CD8-positive, alpha-beta memory T cell (primary cell): ENCODE results near the gene LSP1. TPM values are rescaled to one million over a fixed set of nuclear protein-coding genes. Genes with fewer than 3 reads are reported as not detected.
"Not testable (repeated sequence)": the region's sequence is repeated elsewhere in the genome, so short reads cannot be mapped to it uniquely, and the experiment has no call there.

Experiments
- CTCF ChIA-PET: fragments of 350-600 bp; sonication (Branson Sonifier 250); formaldehyde crosslinking; loops from one replicate; lab custom pipeline; 2021; ENCODE audit warnings: antibody characterized with exemption; lab: Charles Lee
- POLR2A ChIA-PET: fragments of 350-600 bp; sonication (Branson Sonifier 250); formaldehyde crosslinking; loops from one replicate; lab custom pipeline; 2021; ENCODE audit warnings: antibody characterized with exemption; lab: Charles Lee
- DNase-seq, 5 donors: peaks; one replicate each; pipeline versions ENCODE4 v3.0.0 to v3.0.0-alpha.2; 2020 to 2022; ENCODE audit warnings: mixed read lengths in 1 of 5
- H3K27ac ChIP-seq: one replicate; pipeline ENCODE4 v1.7.0; 2013; ENCODE audit warnings: low read depth, mild to moderate bottlenecking, low read length, moderate library complexity
- H3K27me3 ChIP-seq: 2 replicates; pipeline ENCODE4 v1.7.0; 2013; ENCODE audit warnings: low read length, mild to moderate bottlenecking; ENCODE audit not compliant: insufficient read depth, poor library complexity, severe bottlenecking
- H3K36me3 ChIP-seq: 2 replicates; pipeline ENCODE4 v1.7.0; 2013; ENCODE audit warnings: mild to moderate bottlenecking, low read length, moderate library complexity; ENCODE audit not compliant: insufficient read depth
- H3K4me1 ChIP-seq: 2 replicates; pipeline ENCODE4 v1.7.0; 2013; ENCODE audit warnings: mild to moderate bottlenecking, low read length, moderate library complexity; ENCODE audit not compliant: insufficient read depth
- H3K4me3 ChIP-seq: 2 replicates; pipeline ENCODE4 v1.7.0; 2013; ENCODE audit warnings: mild to moderate bottlenecking, low read length
- H3K9me3 ChIP-seq: 2 replicates; pipeline ENCODE4 v1.7.0; 2013; ENCODE audit warnings: mild to moderate bottlenecking, low read length
- H3K27ac Mint-ChIP-seq, 8 donors: one replicate each; pipeline ENCODE4 v1.8.0; 2020 to 2021; ENCODE audit warnings: mixed read lengths in 8 of 8, mild to moderate bottlenecking in 6 of 8, inconsistent platforms in 3 of 8, moderate library complexity in 3 of 8
- H3K27me3 Mint-ChIP-seq, 2 donors: one replicate each; pipeline ENCODE4 v1.8.0; 2020 to 2021; ENCODE audit warnings: mixed read lengths in 2 of 2, mild to moderate bottlenecking in 1 of 2, moderate library complexity in 1 of 2
- H3K36me3 Mint-ChIP-seq, 3 donors: one replicate each; pipeline ENCODE4 v1.8.0; 2020 to 2021; ENCODE audit warnings: mixed read lengths in 3 of 3, inconsistent platforms in 1 of 3, mild to moderate bottlenecking in 1 of 3
- H3K4me1 Mint-ChIP-seq, 3 donors: one replicate each; pipeline ENCODE4 v1.8.0; 2020 to 2021; ENCODE audit warnings: mixed read lengths in 3 of 3, inconsistent platforms in 1 of 3, mild to moderate bottlenecking in 1 of 3
- H3K4me3 Mint-ChIP-seq, 7 donors: one replicate each; pipeline ENCODE4 v1.8.0; 2020 to 2021; ENCODE audit warnings: mixed read lengths in 7 of 7, mild to moderate bottlenecking in 6 of 7, moderate library complexity in 4 of 7, inconsistent platforms in 2 of 7
- H3K9me3 Mint-ChIP-seq, 5 donors: one replicate each; pipeline ENCODE4 v1.8.0; 2020 to 2022; ENCODE audit warnings: mixed read lengths in 5 of 5, mild to moderate bottlenecking in 3 of 5, moderate library complexity in 2 of 5, inconsistent platforms in 1 of 5
- polyA plus RNA-seq: library from polyadenylated mRNA; unstranded; fragments of 300-500 nt; fragmentation: Illumina TruSeq; gene quantifications from one replicate; pipeline ENCODE4 v1.2.3, GENCODE V29; 2021
- total RNA-seq, 2 experiments: library from RNA; stranded (reverse); gene quantifications; one replicate each; pipeline ENCODE4 v1.2.3, GENCODE V29; 2021

The LSP1 gene
- total and polyA plus RNA-seq, 3 experiments from 2014 or later, result 226 to 496 (median 230) TPM

DNA sequence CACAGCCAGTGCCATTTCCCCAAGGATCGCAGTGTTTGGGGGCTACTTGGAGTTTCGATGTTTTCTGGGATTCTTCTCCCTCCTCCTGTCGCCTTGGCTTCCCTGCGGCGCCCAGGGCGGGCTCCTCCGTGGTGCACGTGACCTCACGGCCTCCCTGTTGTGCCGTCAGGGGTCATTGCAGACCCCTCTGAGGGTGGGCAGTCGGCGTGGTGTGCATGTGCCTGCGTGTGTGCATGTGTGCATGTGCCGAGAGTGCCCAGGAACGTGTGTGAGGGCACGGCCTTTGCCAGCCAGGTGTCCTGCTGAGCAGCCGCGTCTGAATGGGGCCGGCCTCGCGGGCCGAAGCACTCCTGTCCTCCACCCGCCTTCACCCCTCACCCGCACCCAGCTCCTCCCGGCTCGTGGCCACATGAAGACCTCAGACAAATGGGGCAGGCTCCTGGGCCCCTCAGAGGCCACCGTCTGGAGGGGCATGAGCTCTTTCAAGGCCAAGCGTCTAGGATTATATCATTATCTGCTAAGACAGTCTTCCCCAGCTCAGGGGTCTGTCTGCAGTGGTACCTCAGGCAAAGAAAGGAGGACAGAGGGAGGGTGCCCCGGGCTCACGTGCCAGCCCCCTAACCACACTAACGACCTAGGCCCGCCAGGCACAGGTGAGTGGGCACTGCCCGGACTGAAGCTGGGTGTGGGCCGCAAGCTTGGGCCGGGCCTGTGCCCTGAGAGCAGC, 84.9 kb downstream of the LSP1 start:
- Mint-ChIP-seq H3K36me3 (peaks cover 0 to 2% (median 0%) of the 10 kb centered on the region in 3 donors), H3K4me3 (no peak overlapping the region), H3K4me1 (peaks cover 4 to 11% (median 6%) of the 10 kb centered on the region in 3 donors), H3K9me3 (peaks cover 0 to 1% (median 0%) of the 10 kb centered on the region in 5 donors), H3K27me3 (peaks cover 3 to 9% of the 10 kb centered on the region in 2 donors), H3K27ac (no peak overlapping the region)
- H3K27ac ChIP-seq, result no peak overlapping the region
- ChIA-PET CTCF (no interaction called here), POLR2A (no interaction called here)
- no peaks in the 10 kb centered on the region for H3K4me1 ChIP-seq
- no peaks in the 10 kb centered on the region for H3K9me3 ChIP-seq
- peak in 1 of 5 donors; percentile 39 for DNase-seq
- no peaks in the 10 kb centered on the region for H3K36me3 ChIP-seq
- H3K27me3 ChIP-seq, result no peaks in the 10 kb centered on the region
- H3K4me3 ChIP-seq, result no peak overlapping the region

DNA sequence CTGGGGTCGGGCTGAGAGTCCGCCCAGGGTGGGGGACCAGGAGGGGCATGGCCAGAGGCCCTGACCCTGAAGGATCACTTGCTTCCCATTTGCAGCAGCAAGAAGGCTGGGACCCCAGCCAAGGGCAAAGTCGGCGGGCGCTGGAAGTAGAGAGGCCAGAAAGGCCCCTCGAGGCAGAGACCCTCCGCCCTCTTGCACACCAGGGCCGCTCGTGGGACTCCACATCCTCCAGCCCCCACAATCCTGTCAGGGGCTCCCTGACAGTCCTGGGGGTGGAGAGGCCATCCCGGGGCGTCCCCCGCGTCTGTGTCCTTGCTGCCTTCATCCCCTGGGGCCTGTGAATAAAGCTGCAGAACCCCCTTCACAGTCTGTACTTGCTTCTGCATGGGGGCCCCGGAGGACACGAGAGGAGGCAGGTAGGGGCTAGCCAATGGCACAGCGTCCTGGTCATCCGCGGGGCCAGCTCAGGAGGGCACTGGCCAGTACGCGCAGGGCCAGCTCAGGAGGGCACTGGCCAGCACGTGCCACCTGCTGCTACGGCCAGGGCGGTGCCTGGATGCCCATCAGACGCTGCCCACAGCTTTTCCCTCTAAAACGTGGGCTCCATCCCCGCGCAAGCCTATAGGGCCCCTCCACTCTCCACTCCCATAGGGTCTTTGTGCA, 85.6 kb downstream of the LSP1 start:
- H3K27me3 Mint-ChIP-seq, result peaks cover 2 to 6% of the 10 kb centered on the region in 2 donors
- H3K9me3 ChIP-seq, result no peaks in the 10 kb centered on the region
- peaks cover 0 to 2% (median 0%) of the 10 kb centered on the region in 3 donors for H3K36me3 Mint-ChIP-seq
- no peaks in the 10 kb centered on the region for H3K36me3 ChIP-seq
- H3K4me3 Mint-ChIP-seq, result no peak overlapping the region
- ChIA-PET POLR2A (no interaction called here), CTCF (no interaction called here)
- H3K27ac Mint-ChIP-seq, result no peak overlapping the region
- peaks cover 4 to 11% (median 6%) of the 10 kb centered on the region in 3 donors for H3K4me1 Mint-ChIP-seq
- peak in 1 of 5 donors; percentile 37 for DNase-seq
- H3K27ac ChIP-seq, result no peak overlapping the region
- no peak overlapping the region for H3K4me3 ChIP-seq
- peaks cover 0 to 1% (median 0%) of the 10 kb centered on the region in 5 donors for H3K9me3 Mint-ChIP-seq
- no peaks in the 10 kb centered on the region for H3K27me3 ChIP-seq
- no peaks in the 10 kb centered on the region for H3K4me1 ChIP-seq

DNA sequence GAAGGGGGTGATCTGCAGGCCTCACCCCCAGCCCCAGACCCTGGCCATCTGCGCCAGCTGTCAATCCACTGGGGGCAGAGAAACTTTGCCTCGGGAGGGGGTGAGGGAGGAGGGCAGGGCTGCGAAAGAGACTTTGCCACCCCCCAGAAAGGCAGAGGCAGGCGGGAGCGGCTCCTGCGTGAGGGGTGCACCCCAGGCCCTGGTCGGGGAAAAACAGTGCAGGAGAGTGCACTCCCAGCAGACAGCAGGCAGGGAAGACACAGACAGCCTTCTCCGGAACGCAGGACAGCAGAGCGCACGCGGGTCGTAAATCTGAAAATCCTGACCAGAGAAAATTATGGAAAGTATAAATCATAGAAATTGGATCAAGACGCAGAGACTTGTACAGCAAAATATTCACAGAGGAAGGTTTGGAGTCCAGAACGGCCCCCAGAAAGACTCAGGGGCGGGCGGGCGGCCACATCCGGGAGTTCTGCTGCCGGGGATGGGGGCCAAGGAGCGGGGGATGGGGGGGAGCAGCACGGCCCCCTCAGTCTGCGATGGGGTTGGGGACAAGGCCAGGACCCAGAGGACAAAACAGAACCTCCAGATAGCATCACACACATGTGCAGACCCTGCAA, 86.2 kb downstream of the LSP1 start:
- Histone ChIP-seq H3K4me3 (no peak overlapping the region), H3K27me3 (no peaks in the 10 kb centered on the region), H3K9me3 (no peaks in the 10 kb centered on the region), H3K27ac (no peak overlapping the region), H3K4me1 (no peaks in the 10 kb centered on the region), H3K36me3 (no peaks in the 10 kb centered on the region)
- peaks cover 0 to 2% (median 0%) of the 10 kb centered on the region in 3 donors for H3K36me3 Mint-ChIP-seq
- H3K4me3 Mint-ChIP-seq, result peak overlapping the region in 2 of 7 donors; percentile 32 to 58
- ChIA-PET CTCF (no interaction called here), POLR2A (no interaction called here)
- peaks cover 4 to 11% (median 6%) of the 10 kb centered on the region in 3 donors for H3K4me1 Mint-ChIP-seq
- H3K27ac Mint-ChIP-seq, result peak overlapping the region in 2 of 8 donors; percentile 19 to 21
- H3K27me3 Mint-ChIP-seq, result peaks cover 0 to 3% of the 10 kb centered on the region in 2 donors
- H3K9me3 Mint-ChIP-seq, result no peaks in the 10 kb centered on the region
- peak in 1 of 5 donors; percentile 47 for DNase-seq

DNA sequence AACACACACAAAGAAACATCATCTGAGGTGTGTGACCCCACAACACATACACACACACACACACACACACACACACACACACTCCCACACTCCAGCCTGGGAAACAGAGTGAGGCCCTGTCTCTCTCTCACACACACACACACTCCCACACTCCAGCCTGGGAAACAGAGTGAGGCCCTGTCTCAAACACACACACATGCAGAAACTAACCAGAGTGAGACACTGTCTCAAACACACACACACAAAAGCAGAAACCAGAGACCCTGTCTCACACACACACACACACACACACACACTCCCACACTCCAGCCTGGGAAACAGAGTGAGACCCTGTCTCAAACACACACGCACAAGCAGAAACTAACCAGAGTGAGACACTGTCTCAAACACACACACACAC, 86.9 kb downstream of the LSP1 start:
- H3K27me3 ChIP-seq, H3K27ac ChIP-seq, H3K9me3 Mint-ChIP-seq, POLR2A ChIA-PET, H3K36me3 Mint-ChIP-seq, CTCF ChIA-PET, H3K36me3 ChIP-seq, H3K27me3 Mint-ChIP-seq, H3K4me3 ChIP-seq, H3K4me1 ChIP-seq, H3K9me3 ChIP-seq: not testable (repeated sequence)
- Mint-ChIP-seq H3K4me3 (peak overlapping the region in 2 of 7 donors; percentile 10 to 52), H3K4me1 (peaks cover 4 to 11% (median 6%) of the 10 kb centered on the region in 3 donors), H3K27ac (peak overlapping the region in 5 of 8 donors; percentile 20 to 88 (median 40))
- DNase-seq, result peak in 1 of 5 donors; percentile 19

Other genes starting within 250 kb of the LSP1 start
- not detected for gene KRTAP5-3, start 244.6 kb upstream of the LSP1 start, total RNA-seq
- not detected for gene KRTAP5-3, start 244.6 kb upstream of the LSP1 start, polyA plus RNA-seq
- gene KRTAP5-4, start 230.9 kb upstream of the LSP1 start, total RNA-seq, result not detected
- gene KRTAP5-4, start 230.9 kb upstream of the LSP1 start, polyA plus RNA-seq, result not detected
- not detected for gene KRTAP5-5, start 223.3 kb upstream of the LSP1 start, total RNA-seq
- gene KRTAP5-5, start 223.3 kb upstream of the LSP1 start, polyA plus RNA-seq, result not detected
- not detected for gene KRTAP5-6, start 155.9 kb upstream of the LSP1 start, total RNA-seq
- not detected for gene KRTAP5-6, start 155.9 kb upstream of the LSP1 start, polyA plus RNA-seq
- gene IFITM10, start 102.5 kb upstream of the LSP1 start, total RNA-seq, result under 1 TPM; 0.39 to 0.95 TPM
- 0.10 TPM for gene IFITM10, start 102.5 kb upstream of the LSP1 start, polyA plus RNA-seq
- gene CTSD, start 89.2 kb upstream of the LSP1 start, total RNA-seq, result 100 to 1,000 TPM; 110 to 116 TPM
- 206 TPM for gene CTSD, start 89.2 kb upstream of the LSP1 start, polyA plus RNA-seq
- not detected for gene SYT8, start 18.1 kb upstream of the LSP1 start, total RNA-seq
- gene SYT8, start 18.1 kb upstream of the LSP1 start, polyA plus RNA-seq, result not detected
- gene TNNI2, start 14.1 kb upstream of the LSP1 start, total RNA-seq, result under 1 TPM in 1 of 2 experiments, not detected in 1; 0.33 TPM
- gene TNNI2, start 14.1 kb upstream of the LSP1 start, polyA plus RNA-seq, result not detected
- not detected for gene PRR33, start 38.8 kb downstream of the LSP1 start, total RNA-seq
- 0.17 TPM for gene PRR33, start 38.8 kb downstream of the LSP1 start, polyA plus RNA-seq
- 1 to 10 TPM; 1.4 to 1.6 TPM for gene TNNT3, start 66.6 kb downstream of the LSP1 start, total RNA-seq
- not detected for gene TNNT3, start 66.6 kb downstream of the LSP1 start, polyA plus RNA-seq
- gene MRPL23, start 94.2 kb downstream of the LSP1 start, total RNA-seq, result 100 to 1,000 TPM; 127 to 129 TPM
- 9.3 TPM for gene MRPL23, start 94.2 kb downstream of the LSP1 start, polyA plus RNA-seq
- gene H19, start 144.8 kb downstream of the LSP1 start, total RNA-seq, result not detected
- not detected for gene H19, start 144.8 kb downstream of the LSP1 start, polyA plus RNA-seq